Stimulated activated CD8-positive, alpha-beta memory T cell treated with anti-CD3 and anti-CD28 coated beads, Interleukin-7, amount 100 ng/mL, for 48 hours (primary cell): Measurements from ENCODE around the gene MYH10.
"Not testable (repeated sequence)": the region's sequence is repeated elsewhere in the genome, so short reads cannot be mapped to it uniquely, and the experiment has no call there.

Experiments used
- DNase-seq, 2 donors: peaks; one replicate each; pipeline ENCODE4 v3.0.0-alpha.2; 2020; ENCODE audit warnings: low read depth in 1 of 2; ENCODE audit errors: extremely low read depth in 1 of 2

Gene MYH10

DNA sequence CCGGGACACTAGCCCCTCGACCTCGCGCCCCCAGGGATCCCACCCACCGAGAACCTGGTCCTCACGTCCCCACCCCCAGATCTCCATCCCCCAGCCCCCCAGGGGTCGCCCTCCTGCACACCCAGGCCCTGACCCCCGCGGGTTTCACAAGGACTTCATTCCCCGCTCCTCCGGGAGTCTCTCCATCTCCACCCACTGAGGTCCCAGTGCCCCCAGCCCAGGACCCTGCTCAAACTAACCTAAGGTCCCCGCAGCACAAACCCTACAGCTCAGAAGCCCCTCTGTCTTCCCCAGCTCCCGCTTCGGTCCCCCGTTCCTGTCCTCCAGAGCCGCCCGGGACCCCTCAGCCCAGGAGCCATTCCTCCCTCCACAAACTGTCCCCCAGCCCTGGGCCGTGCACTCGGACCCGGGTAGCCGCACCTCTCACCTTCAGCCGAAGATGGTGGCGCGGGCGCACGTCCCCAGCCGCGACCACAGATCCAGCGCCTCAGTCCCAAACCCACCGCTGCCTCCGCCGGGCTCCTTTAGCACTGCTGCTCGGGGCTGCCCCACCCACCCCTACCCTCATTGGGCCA lies at the start of gene MYH10:
Gene MYH10, minus strand, starts transcription at position 499 of the 575 bp plus-strand sequence. CDS start 7,479 bp downstream, outside the sequence.
- DNase-seq, result no peak

DNA sequence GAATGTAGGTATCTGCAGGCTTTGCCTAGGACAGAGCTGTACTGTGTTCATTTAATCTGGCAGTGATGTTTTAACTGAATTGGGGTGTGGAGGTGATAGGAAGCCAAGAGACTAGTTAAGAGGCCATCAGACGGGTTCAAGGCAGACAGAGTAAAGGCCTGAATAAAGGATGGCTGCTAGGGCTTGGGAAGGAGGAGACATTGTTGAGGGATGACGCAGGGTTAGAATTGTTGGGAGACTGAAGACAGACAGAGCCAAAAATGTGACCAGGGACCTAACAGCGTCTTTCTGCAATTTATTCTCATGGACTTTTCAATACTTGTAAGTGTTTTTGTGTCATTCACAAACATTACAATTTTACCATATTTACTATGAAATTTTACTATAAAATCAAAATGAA lies 48.6 kb upstream of the MYH10 start:
- no peak for DNase-seq

- DNase-seq, result no peak
Measured at GRCh38 chr17:8675306-8675705, 44.8 kb upstream of the MYH10 start.

GRCh38 chr17:8674344-8675305 lies 44.1 kb upstream of the MYH10 start:
- no peak for DNase-seq

DNA sequence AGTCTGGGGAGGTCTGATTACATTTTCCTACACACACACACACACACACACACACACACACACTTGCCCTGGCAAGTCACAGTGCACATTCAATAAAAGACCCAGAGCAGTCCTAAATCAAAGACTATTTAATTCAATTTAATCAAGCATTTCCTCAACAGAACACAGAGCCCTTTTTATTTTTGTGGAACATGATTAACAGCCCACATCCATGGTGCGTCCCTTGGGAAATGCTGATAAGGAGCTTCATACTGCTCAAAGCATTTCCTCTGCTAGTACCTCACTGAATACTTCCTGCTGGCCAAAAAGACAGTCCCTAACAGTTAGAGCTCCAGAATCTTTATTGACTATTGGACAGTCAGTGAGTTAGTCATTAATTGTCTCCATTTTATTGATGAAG lies 43.1 kb upstream of the MYH10 start:
- no peak for DNase-seq

GRCh38 chr17:8672326-8672725 lies 41.8 kb upstream of the MYH10 start:
- no peak for DNase-seq

DNA sequence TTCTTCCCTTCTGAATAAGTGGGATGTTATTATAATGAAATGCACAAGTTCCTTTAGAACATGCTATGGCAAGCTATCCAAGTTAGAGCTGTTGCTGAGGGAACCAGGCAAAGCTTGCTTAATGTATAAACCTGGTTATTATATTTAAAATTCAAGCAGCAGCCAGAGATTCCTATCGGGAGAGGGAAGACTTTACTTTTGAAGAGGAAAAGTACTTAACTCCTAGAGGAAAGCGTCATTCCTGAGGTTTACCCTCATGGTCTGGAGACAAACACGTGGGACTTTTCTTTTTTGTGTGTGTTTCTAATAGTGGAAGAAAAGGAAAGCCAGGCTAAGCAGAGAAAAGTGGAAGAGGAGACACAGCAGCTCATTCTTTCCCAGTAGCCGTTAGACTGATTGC lies 39.9 kb upstream of the MYH10 start:
- no peak for DNase-seq

DNA sequence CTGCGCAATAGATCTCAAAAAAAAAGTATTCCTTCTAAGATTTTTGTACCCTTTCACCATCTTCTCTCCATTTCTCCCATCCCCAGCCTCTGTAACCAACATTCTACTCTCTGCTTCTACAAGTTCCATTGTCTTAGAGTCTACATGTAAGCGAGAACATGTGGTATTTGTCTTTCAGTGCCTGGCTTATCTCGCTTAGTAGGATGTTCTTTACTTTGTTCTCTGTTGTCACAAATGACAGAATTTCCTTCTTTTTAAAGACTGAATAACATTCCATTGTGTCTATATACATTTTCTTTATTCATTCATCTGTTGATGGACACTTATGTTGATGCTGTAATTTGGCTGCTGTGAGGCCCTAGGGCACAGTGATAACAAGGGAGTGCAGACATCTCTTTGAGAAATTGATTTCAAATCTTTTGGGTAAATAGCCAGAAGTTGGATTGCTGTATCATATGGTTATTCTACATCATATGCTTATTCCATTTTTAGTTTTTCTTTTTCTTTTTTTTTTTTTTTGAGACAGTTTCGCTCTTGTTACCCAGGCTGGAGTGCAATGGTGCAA lies 37.7 kb upstream of the MYH10 start:
- no peak for DNase-seq

DNA sequence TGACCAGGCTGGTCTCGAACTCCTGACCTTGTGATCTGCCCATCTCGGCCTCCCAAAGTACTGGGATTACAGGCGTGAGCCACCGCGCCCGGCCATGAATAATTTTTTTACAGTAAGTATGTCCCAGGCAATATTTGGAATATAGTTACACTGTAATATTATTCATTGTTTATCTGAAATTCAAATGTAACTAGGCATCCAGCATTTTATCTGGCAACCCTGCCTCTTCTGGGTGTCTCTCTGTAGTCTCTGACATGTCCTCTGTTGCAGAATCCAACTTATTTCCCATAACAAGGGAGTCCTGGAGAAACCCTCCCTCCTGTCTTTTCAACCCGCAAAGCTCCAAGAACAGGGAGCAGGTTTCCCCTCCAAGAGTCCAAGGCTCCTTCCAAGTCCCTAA lies 36.9 kb upstream of the MYH10 start:
- no peak for DNase-seq

DNA sequence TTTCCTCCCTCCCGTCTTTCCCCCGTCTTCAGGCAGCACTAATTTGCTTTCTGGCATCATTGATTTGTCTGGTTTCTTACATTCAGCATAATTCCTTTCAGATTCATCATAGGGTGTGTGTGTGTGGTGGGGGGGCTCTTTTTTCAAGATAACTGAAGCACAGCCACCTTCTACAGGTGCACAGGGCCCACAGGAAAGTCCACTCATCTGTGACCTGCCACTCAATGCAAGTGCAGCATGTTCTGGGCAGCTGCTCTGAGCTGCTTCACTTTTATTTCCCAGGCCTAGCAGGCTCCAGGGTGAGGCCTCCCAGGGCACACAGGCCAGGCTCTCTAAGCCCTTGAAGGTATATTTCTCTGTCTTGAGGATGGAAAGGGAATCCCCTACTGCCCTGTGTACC lies 35.2 kb upstream of the MYH10 start:
- no peak for DNase-seq

- DNase-seq, result no peak
Measured at GRCh38 chr17:8664456-8665126, 34.1 kb upstream of the MYH10 start.

DNA sequence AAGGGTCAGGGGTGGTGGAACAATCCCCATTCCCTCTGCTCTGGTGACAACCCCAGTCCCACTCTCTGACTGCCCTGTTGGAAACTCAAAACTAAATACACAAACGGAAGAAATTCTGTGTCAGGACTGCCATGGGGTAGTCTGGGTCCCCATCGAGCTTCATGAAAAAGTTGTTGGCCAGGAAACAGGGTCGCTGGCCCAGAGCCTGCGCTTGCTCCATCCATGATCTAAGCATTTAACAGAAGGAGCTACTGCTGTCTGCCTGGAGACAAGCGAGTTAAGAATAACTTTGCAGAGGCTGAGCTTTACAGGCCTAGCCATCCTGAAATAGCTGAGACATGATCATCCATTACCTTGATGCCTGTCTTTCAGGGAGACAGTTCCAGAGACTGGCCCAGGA lies 32.4 kb upstream of the MYH10 start:
- DNase-seq, result no peak

DNA sequence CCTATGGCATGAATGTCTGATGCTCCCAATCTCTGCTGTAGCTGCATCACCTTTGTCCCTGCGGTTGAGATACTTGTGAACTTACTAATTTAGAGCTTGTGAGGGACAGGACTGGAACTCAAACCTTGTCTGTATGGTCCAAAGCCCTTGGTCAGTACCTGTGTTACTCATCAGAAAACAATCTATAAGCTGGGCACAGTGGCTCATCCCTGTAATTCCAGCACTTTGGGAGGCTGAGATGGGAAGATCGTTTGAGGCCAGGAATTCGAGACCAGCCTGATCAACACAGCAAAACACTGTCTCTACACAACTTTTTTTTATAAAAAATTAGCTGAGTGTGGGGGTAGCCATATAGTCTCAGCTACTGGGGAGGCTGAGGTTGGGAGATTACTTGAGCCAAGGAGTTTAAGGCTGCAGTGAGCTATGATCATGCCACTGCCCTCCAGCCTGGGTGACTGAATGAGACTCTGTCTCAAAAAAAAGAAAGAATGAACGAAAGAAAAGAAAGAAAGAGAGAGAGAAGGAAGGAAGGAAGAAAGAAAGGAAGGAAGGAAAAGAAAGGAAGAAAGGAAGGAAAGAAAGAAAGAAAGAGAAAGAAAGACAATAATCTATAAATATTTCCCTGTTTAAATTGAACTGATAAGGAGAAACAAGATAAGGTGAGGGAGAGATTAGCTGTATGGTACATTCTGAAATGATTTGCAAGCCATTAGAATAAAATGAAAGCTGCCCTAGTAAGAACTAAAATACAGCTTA lies 31.7 kb upstream of the MYH10 start:
- DNase-seq, result no peak

- not testable (repeated sequence) for DNase-seq
Measured at GRCh38 chr17:8660709-8661108, 30.2 kb upstream of the MYH10 start.

DNA sequence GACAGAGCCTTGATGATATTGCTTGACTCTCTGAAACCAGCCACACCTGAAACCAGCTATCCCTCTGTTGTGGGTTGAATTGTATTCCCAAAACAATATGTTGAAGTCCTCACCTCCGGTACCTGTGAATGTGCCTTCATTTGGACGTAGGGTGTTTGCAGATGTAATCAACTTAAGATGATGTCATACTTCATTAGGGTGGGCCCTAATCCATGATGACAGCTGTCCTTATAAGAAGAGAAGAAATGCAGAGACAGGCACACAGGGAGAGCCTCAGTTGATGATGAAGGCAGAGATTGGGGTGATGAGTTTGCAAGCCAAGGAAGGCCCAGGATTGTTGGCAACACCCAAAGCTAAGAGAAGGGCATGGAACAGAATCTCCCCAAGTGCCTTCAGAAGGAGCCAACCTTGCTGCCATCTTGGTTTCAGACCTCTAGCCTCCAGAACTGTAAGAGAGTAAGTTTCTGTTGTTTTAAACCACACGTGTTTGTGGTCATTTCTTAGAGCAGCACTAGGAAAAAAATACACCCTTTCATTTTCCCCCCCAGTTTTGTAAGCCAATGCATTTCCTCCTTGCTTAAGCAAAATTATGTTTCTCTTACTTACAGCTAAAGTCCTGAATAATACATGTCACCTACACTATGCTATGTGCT lies 29.4 kb upstream of the MYH10 start:
- DNase-seq, result no peak

- no peak for DNase-seq
Measured at GRCh38 chr17:8658810-8659209, 28.3 kb upstream of the MYH10 start.

DNA sequence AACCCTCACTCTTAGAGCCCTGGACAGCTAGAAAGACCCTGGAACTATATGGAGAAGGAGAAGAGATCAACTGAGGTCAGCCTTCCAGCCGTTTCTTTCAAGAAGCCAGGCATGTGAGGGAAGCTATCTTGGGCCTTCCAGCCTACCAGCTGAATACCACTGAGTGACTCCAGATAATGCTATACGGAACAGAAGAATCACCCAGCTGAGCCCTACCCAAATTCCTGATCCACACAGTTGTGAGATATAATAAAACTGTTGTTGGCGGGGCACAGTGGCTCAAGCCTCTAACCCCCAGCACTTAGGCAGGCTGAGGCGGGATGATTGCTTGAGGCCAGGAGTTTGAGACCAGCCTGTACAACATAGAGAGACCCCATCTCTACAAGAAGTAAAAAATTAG lies 26.2 kb upstream of the MYH10 start:
- DNase-seq, result no peak

DNA sequence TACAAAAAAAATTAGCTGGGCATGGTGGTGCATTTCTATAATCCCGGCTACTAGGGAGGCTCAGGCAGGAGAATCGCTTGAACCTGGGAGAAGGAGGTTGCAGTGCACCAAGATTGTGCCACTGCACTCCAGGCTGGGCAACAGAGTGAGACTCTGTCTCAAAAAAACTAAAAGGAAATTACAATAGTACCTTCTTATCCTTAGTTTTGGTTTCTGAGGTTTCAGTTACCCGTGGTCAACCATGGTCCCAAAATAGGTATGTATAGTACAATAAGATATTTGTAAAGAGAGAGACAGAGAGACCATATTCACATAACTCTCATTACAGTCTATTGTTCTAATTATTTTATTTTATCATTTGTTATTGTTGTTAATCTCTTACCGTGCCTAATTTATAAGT lies 24.3 kb upstream of the MYH10 start:
- DNase-seq, result no peak

DNA sequence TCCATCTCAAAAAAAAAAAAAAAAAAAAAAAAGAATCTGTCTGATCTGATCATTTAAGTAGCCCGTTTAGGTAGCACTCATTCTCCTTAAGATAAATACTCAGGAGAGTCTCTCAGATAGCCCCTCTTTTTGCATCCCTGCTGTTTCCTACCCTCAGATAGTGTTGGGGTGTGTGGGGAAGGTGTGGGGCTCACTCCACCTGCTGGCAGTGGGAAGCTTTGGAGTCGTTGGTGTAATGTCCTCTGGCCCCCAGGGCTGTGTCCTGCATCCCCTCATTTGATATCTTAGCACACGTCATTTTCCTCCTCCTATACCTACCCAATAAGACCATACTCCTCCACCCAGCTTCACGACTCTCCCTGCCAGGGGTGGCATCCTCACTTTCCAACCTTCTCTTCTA lies 20.5 kb upstream of the MYH10 start:
- no peak for DNase-seq

GRCh38 chr17:8650119-8650499 lies 19.6 kb upstream of the MYH10 start:
- DNase-seq, result no peak
